Gastrocnemius medialis (tissue), 4 donors: ENCODE data around the gene B4GALNT1.

Source experiments
- CTCF ChIP-seq, 5 experiments: fragments of 450-650 bp in 3 of 5; fragments of 200-600 bp in 2 of 5; sonication (generic) in 2 of 5; IDR thresholded peaks in 4 of 5; conservative IDR thresholded peaks in 1 of 5; 1 replicate in 4 of 5; 2 replicates in 1 of 5; pipeline ENCODE4 v1.5.1; 2016 to 2019; ENCODE audit warnings: antibody characterized with exemption in 5 of 5, mild to moderate bottlenecking in 3 of 5, moderate library complexity in 3 of 5
- POLR2A ChIP-seq, 2 donors: fragments of 450-650 bp; IDR thresholded peaks; one replicate each; pipeline ENCODE4 v1.6.1; 2017; ENCODE audit warnings: antibody characterized with exemption in 2 of 2, mild to moderate bottlenecking in 2 of 2, moderate library complexity in 2 of 2

DNA sequence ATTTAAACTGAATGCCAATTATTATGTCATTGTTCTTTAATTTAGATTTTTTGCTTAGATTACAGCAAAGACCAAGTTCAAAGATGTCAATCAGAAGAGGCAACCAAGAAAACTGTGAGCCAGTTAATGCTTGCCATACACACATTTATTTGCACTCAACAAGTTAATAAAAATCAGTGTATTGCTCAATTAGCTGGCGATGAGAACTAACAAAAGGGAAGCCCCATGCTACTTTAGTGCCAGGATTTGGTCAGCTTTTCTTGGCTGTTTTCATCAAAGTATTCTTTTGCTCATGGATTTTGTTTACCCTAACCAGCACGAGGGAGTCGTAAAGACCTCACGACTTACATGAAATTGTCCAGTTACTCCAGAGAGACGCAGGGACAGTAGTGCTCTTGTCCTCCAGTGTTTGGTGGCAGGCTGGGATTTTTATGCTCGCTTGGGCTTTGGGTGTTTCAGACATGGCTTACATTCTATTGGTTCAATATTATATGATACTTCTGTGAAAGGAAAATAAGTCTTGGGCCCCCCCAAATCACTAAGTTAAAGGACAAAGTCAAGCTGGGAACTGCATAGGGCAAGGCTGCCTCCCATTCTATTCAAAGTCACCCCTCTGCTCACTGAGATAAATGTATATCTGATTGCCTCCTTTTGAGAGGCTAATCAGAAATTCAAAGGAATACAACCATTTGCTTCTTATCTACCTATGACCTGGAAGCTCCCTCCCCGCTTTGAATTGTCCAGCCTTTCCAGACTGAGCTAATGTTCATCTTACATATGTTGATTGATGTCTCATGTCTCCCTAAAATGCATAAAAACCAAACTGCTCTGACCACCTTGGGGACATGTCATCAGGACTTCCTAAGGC lies 7.4 kb upstream of the B4GALNT1 start:
- TF ChIP-seq CTCF (IDR thresholded peaks at IDR 0.05 in 4 of 5, conservative IDR thresholded peaks at IDR 0.05 in 1 of 5) (no peak), POLR2A (IDR thresholded peaks at IDR 0.05) (no peak)
